ENCODE measurements around the gene DENND5A.

- no peak for TF ChIP-seq CTCF (IDR thresholded peaks at IDR 0.05; ENCODE audit: borderline replicate concordance, extremely low read depth, low read length, poor library complexity, severe bottlenecking)
- TF ChIP-seq EZH2 (IDR thresholded peaks at IDR 0.05; ENCODE audit: borderline replicate concordance, low read depth, low read length, severe bottlenecking), result no peak
Observed at GRCh38 chr11:9121469-9121796, 143.7 kb downstream of the DENND5A start.
